ENCODE data around the gene TAF4B. TPM values are rescaled to one million over a fixed set of nuclear protein-coding genes. Genes with fewer than 3 reads are reported as not detected.
A peak's percentile ranks its signal among the peaks of the same experiment; 100 is the strongest.
"Not testable (repeated sequence)": the region's sequence is repeated elsewhere in the genome, so short reads cannot be mapped to it uniquely, and the experiment has no call there.

TAF4B gene
- total RNA-seq, 1 donor from 2014 or later, result 3.0 TPM

DNA sequence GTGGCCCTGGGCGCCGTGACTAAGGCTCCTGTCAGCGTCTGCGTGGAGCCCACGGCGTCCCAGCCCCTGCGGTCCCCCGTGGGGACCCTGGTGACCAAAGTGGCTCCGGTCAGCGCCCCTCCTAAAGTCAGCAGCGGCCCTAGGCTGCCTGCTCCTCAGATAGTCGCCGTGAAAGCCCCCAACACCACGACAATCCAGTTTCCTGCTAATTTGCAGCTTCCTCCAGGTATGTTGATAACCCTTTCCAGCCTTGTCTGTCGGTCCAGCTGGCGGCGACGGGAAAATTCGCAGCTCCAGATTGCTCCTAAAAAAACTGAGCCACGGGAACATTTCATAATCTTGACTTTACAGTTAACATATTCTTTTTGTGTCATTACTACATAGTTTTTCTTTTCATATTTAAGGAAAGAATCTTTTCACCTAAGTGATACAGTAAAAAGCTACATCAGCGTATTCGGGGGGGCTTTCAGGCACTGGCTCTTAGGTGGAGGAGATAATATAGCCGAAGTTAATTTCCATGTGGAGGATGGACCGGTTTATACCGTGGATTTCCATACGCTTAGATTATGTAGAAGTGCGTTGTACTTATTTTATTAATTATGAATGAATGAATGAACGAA is 916 bp downstream of the TAF4B start:
- TF ChIP-seq, protein P1, sequence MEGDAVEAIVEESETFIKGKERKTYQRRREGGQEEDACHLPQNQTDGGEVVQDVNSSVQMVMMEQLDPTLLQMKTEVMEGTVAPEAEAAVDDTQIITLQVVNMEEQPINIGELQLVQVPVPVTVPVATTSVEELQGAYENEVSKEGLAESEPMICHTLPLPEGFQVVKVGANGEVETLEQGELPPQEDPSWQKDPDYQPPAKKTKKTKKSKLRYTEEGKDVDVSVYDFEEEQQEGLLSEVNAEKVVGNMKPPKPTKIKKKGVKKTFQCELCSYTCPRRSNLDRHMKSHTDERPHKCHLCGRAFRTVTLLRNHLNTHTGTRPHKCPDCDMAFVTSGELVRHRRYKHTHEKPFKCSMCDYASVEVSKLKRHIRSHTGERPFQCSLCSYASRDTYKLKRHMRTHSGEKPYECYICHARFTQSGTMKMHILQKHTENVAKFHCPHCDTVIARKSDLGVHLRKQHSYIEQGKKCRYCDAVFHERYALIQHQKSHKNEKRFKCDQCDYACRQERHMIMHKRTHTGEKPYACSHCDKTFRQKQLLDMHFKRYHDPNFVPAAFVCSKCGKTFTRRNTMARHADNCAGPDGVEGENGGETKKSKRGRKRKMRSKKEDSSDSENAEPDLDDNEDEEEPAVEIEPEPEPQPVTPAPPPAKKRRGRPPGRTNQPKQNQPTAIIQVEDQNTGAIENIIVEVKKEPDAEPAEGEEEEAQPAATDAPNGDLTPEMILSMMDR (IDR thresholded peaks at IDR 0.05), result no peak
- no peak for DNase-seq (ENCODE audit: low spot score in 2 of 2)
- H3K4me1 ChIP-seq, result peaks cover 0 to 7% of the 10 kb centered on the region in 2 donors

DNA sequence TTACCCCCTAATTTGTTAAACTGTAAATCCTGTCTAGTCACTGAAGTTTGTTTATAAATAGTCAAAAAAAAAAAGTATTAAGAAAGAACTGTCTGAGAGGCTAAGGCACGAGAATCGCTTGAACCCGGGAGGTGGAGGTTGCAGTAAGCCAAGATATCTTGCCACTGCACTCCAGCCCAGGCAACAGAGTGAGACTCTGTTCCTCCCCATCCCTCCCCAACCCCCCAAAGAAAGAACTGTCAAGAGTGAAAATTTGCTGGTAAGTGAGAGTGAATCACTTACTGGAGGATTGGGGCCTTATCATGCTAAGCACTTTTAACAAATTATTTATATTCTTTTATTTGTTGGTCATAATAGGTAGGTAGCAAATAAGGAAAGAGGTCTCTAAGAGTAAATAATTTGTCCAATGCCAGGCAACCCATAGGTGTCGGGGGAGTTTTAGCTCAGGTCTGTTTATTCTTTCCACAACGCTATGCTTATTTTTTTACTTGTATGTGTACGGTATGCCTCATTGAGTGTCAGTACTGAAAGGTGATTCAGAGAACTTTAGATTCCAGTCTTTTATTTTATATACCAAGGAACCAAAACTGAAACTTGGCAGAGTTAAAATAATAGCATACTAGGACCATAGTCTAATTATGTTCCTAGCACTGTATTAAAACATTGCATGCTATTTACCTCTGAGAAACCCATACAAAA is 2.5 kb downstream of the TAF4B start:
- peaks cover 0 to 7% of the 10 kb centered on the region in 2 donors for H3K4me1 ChIP-seq
- H3K4me3 ChIP-seq, result no peak overlapping the region
- intact Hi-C loops (cut with DNase I), result loop anchor here (10.0 kb wide), 2 partner anchors 874 to 994 kb away; partner anchors contain the start of gene ZNF521
- no peaks in the 10 kb centered on the region for H3K36me3 ChIP-seq
- TF ChIP-seq, protein P1 (IDR thresholded peaks at IDR 0.05), result no peak
- H3K27me3 ChIP-seq, result no peaks in the 10 kb centered on the region
- H3K27ac ChIP-seq, result no peak overlapping the region
- no peak for DNase-seq (ENCODE audit: low spot score in 2 of 2)
- no peaks in the 10 kb centered on the region for H3K9me3 ChIP-seq

More for the DNA sequence above, 916 bp downstream of the TAF4B start:
- no peaks in the 10 kb centered on the region for H3K27me3 ChIP-seq
- H3K36me3 ChIP-seq, result no peaks in the 10 kb centered on the region
- no peaks in the 10 kb centered on the region for H3K9me3 ChIP-seq
- peak overlapping the region; percentile 80 to 96 for H3K4me3 ChIP-seq
- intact Hi-C loops (cut with DNase I), result loop anchor here (2.0 to 10.0 kb wide), 3 partner anchors 430 to 992 kb away; partner anchors contain the start of gene ZNF521
- peak overlapping the region; percentile 66 to 67 for H3K27ac ChIP-seq

DNA sequence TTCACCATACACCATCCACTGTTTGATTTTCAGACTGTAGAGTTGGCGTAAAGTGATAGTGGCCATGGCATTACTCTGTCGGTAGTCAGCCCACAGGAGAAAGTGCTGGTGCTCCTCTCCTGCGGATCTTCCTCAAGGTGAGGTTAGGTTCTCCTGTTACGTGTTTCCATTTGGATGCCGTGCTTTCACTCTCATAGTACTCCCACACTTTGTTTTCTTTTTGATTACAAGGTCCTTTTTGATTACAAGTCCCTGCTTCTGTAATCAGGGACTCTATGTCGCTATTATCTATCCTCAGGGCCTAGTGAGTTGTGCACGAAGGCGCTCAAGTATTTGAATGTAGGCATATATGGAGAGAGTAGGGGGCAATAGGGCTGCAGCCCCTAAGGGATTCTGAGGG is 4.3 kb downstream of the TAF4B start:
- intact Hi-C loops (cut with DNase I), result no loop called here
- Histone ChIP-seq H3K4me3 (no peak overlapping the region), H3K27ac (no peak overlapping the region), H3K27me3 (no peaks in the 10 kb centered on the region), H3K9me3 (no peaks in the 10 kb centered on the region), H3K36me3 (no peaks in the 10 kb centered on the region), H3K4me1 (peaks cover 0 to 7% of the 10 kb centered on the region in 2 donors)
- DNase-seq (ENCODE audit: low spot score in 2 of 2), result no peak
- TF ChIP-seq, protein P1 (IDR thresholded peaks at IDR 0.05), result no peak

DNA sequence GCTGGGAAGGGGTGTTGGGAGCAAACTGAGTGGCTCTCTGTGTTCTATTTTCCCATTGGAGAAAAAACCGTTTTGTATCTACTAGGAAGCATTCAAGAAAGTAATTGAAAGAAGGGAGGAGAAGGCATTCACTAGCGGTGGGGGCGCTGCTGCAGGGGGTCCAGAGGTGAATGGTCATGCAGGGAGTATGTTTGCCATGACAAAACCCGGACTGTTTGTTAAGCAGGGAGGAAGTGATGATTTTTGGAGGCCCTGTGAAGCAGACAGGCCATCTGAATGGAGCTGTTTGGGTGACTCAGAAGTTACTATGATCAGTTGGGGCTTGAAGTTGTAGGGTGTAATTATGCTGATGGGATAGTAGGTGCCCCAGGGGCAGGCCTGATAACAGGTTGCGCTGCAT is 7.0 kb downstream of the TAF4B start:
- Histone ChIP-seq H3K9me3 (no peaks in the 10 kb centered on the region), H3K4me3 (no peak overlapping the region)

DNA sequence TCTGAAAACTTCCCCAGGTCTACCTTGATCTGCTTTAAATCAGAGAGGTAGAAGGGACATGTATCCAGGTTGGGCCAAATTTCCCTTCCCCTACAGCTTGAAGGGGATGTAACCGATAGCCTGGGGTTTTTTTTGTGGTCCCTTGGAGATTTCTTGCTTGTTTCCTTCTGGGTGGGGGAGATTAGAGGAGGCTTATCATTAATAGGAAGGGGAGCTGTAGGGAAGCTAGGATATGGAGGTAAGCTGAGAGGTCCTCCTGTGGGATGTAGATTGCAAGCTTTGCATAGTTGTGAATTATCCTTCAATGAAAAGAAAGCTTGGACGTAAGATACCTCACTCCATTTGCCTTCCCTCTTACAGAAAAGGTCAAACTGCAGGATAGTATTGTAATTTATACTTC is 11.1 kb downstream of the TAF4B start:
- H3K9me3 ChIP-seq; DNase-seq (ENCODE audit: low spot score in 2 of 2); H3K4me3 ChIP-seq; H3K4me1 ChIP-seq; H3K27me3 ChIP-seq; H3K36me3 ChIP-seq; intact Hi-C loops (cut with DNase I); H3K27ac ChIP-seq: not testable (repeated sequence)

More for the DNA sequence above, 7.0 kb downstream of the TAF4B start:
- Histone ChIP-seq H3K4me1 (no peaks in the 10 kb centered on the region), H3K36me3 (no peaks in the 10 kb centered on the region), H3K27ac (no peak overlapping the region), H3K27me3 (no peaks in the 10 kb centered on the region)
- TF ChIP-seq, protein P1 (IDR thresholded peaks at IDR 0.05), result no peak
- intact Hi-C loops (cut with DNase I), result no loop called here
- no peak for DNase-seq (ENCODE audit: low spot score in 2 of 2)

DNA sequence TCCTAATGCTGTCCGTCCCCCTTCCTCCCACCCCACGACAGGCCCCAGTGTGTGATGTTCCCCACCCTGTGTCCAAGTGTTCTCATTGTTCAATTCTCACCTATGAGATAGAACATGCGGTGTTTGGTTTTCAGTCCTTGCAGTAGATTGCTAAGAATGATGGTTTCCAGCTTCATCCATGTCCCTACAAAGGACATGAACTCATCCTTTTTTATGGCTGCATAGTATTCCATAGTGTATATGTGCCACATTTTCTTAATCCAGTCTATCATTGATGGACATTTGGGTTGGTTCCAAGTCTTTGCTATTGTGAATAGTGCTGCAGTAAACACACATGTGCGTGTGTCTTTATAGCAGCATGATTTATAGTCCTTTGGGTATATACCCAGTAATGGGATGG is 12.5 kb downstream of the TAF4B start:
- intact Hi-C loops (cut with DNase I); H3K27me3 ChIP-seq; DNase-seq (ENCODE audit: low spot score in 2 of 2); H3K36me3 ChIP-seq; H3K9me3 ChIP-seq; H3K4me1 ChIP-seq; H3K4me3 ChIP-seq; H3K27ac ChIP-seq: not testable (repeated sequence)

DNA sequence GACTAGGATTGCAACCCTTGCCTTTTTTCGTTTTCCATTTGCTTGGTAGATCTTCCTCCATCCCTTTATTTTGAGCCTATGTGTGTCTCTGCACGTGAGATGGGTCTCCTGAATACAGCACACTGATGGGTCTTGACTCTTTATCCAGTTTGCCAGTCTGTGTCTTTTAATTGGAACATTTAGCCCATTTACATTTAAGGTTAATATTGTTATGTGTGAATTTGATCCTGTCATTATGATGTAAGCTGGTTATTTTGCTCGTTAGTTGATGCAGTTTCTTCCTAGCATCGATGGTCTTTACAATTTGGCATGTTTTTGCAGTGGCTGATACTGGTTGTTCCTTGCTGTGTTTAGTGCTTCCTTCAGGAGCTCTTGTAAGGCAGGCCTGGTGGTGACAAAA is 16.1 kb downstream of the TAF4B start:
- H3K36me3 ChIP-seq; intact Hi-C loops (cut with DNase I); H3K4me1 ChIP-seq; DNase-seq (ENCODE audit: low spot score in 2 of 2); H3K27me3 ChIP-seq; H3K27ac ChIP-seq; H3K4me3 ChIP-seq: not testable (repeated sequence)
- H3K9me3 ChIP-seq, result peaks cover 3 to 11% of the 10 kb centered on the region in 2 donors

DNA sequence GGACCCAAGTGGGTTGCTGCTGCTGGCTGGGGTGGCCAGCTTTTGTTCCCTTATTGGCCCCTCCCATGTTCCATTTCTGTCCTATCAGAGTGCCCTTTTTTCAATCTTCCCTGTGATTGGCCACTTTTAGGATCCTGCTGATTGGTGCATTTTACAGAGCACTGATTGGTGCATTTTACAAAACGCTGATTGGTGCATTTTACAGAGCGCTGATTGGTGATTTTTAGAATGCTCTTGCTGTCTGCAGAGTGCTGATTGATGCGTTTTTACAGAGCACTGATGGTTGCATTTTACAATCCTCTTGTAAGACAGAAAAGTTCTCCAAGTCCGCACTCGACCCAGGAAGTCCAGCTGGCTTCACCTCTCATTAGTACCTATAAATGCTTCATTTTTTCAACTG is 19.2 kb downstream of the TAF4B start:
- H3K4me1 ChIP-seq; intact Hi-C loops (cut with DNase I); H3K4me3 ChIP-seq: not testable (repeated sequence)

More for the DNA sequence above, 19.2 kb downstream of the TAF4B start:
- H3K9me3 ChIP-seq, result peaks cover 3 to 11% of the 10 kb centered on the region in 2 donors
- DNase-seq (ENCODE audit: low spot score in 2 of 2); H3K36me3 ChIP-seq; H3K27me3 ChIP-seq; H3K27ac ChIP-seq: not testable (repeated sequence)
